Inferior parietal cortex (tissue), 1 donor: Measurements from ENCODE around the gene CDKAL1.

ENCODE experiments used
- DNase-seq: peaks from one replicate; pipeline ENCODE4 v3.0.0-alpha.2; 2016; ENCODE audit errors: extremely low spot score

Gene CDKAL1

GRCh38 chr6:21103626-21104224 lies 569.5 kb downstream of the CDKAL1 start:
- no peak for DNase-seq

- no peak for DNase-seq
Measured at GRCh38 chr6:21104288-21104687, 570.0 kb downstream of the CDKAL1 start.

- no peak for DNase-seq
Measured at GRCh38 chr6:21107796-21108195, 573.5 kb downstream of the CDKAL1 start.

- DNase-seq = no peak
Measured at GRCh38 chr6:21109391-21110178, 575.3 kb downstream of the CDKAL1 start.

- no peak for DNase-seq
Measured at GRCh38 chr6:21110684-21111083, 576.4 kb downstream of the CDKAL1 start.

GRCh38 chr6:21111093-21111725 lies 577.0 kb downstream of the CDKAL1 start:
- DNase-seq = no peak

GRCh38 chr6:21115111-21115510 lies 580.9 kb downstream of the CDKAL1 start:
- no peak for DNase-seq

- no peak for DNase-seq
Measured at GRCh38 chr6:21116736-21117135, 582.5 kb downstream of the CDKAL1 start.

- DNase-seq = no peak
Measured at GRCh38 chr6:21118216-21118780, 584.0 kb downstream of the CDKAL1 start.

GRCh38 chr6:21121636-21122136 lies 587.4 kb downstream of the CDKAL1 start:
- no peak for DNase-seq

- no peak for DNase-seq
Measured at GRCh38 chr6:21123507-21124436, 589.5 kb downstream of the CDKAL1 start.

GRCh38 chr6:21128601-21129000 lies 594.3 kb downstream of the CDKAL1 start:
- no peak for DNase-seq

GRCh38 chr6:21131406-21131805 lies 597.1 kb downstream of the CDKAL1 start:
- DNase-seq = no peak

- DNase-seq = no peak
Measured at GRCh38 chr6:21132446-21132845, 598.2 kb downstream of the CDKAL1 start.

GRCh38 chr6:21132856-21133838 lies 598.9 kb downstream of the CDKAL1 start:
- DNase-seq = no peak

- no peak for DNase-seq
Measured at GRCh38 chr6:21133901-21134300, 599.6 kb downstream of the CDKAL1 start.

- DNase-seq = no peak
Measured at GRCh38 chr6:21134356-21134755, 600.1 kb downstream of the CDKAL1 start.

- no peak for DNase-seq
Measured at GRCh38 chr6:21135484-21136013, 601.3 kb downstream of the CDKAL1 start.

- no peak for DNase-seq
Measured at GRCh38 chr6:21137700-21138335, 603.6 kb downstream of the CDKAL1 start.
